Retinal pigment epithelial cell (primary cell): ENCODE results near the gene ROGDI.

ENCODE experiments used
- DNase-seq: peaks from one replicate; pipeline ENCODE4 v3.0.0-alpha.2; 2010; ENCODE audit warnings: low read depth
- H3K4me3 ChIP-seq: 2 replicates; pipeline ENCODE4 v1.5.1; 2011; ENCODE audit warnings: mild to moderate bottlenecking, low read length, control low read depth, moderate library complexity
- CTCF ChIP-seq: conservative IDR thresholded peaks from 2 replicates; pipeline ENCODE4 v1.5.1; 2011; ENCODE audit warnings: low read depth, low read length, control low read depth, inconsistent platforms

The ROGDI gene

GRCh38 chr16:4801962-4802658 lies at the start of gene ROGDI:
TSS of gene ROGDI (minus strand) at chr16:4802633. CDS start at chr16:4802571, 62 bp downstream.
- peak within 1 kb of the TSS; percentile 66 for H3K4me3 ChIP-seq
- TF ChIP-seq CTCF, result no peak
- DNase-seq, result no peak

GRCh38 chr16:4850211-4850610 lies 47.8 kb upstream of the ROGDI start:
- H3K4me3 ChIP-seq, result peak overlapping the region; percentile 41
- TF ChIP-seq CTCF, result no peak
- no peak for DNase-seq

GRCh38 chr16:4847774-4848587 lies 45.5 kb upstream of the ROGDI start:
- DNase-seq, result peak; percentile 44
- peak overlapping the region; percentile 71 for H3K4me3 ChIP-seq
- no peak for TF ChIP-seq CTCF

- peak within 1 kb of the TSS; percentile 87 for H3K4me3 ChIP-seq
- peak; percentile 85 for DNase-seq
Measured at GRCh38 chr16:4846901-4847773, 44.7 kb upstream of the ROGDI start, which contains the start of the genes GLYR1 and UBN1. TSS of gene GLYR1 (minus strand) at chr16:4847288. CDS start at chr16:4847265, 23 bp downstream. TSS of gene UBN1 (plus strand) at chr16:4847481. CDS start at chr16:4852918, 5,437 bp downstream.

GRCh38 chr16:4846503-4846900 lies 44.1 kb upstream of the ROGDI start:
- peak; percentile 4 for TF ChIP-seq CTCF
- peak overlapping the region; percentile 87 for H3K4me3 ChIP-seq
- no peak for DNase-seq

More at GRCh38 chr16:4846901-4847773, 44.7 kb upstream of the ROGDI start, which contains the start of the genes GLYR1 and UBN1:
- TF ChIP-seq CTCF, result no peak

- no peak overlapping the region for H3K4me3 ChIP-seq
- TF ChIP-seq CTCF, result no peak
- no peak for DNase-seq
Measured at GRCh38 chr16:4840984-4841383, 38.6 kb upstream of the ROGDI start.
